HepG2 (cell line): ENCODE results near the gene SMLR1.

Experiments used
- CHD2 ChIP-seq: IDR thresholded peaks from 2 replicates; pipeline ENCODE4 v1.6.1; 2011; ENCODE audit warnings: low read depth, low read length, improper control_type of control experiment
- FOSL2 ChIP-seq: sonication (generic); formaldehyde crosslinking; IDR thresholded peaks from 2 replicates; pipeline ENCODE4 v1.4.0; 2020; ENCODE audit warnings: missing genetic modification reagents
- FOXK1 ChIP-seq: sonication (generic); formaldehyde crosslinking; IDR thresholded peaks from 2 replicates; pipeline ENCODE4 v1.4.0; 2020; ENCODE audit warnings: low read depth, missing genetic modification reagents, borderline replicate concordance
- GTF2F1 ChIP-seq: fragments of 150-350 bp; IDR thresholded peaks from 2 replicates; pipeline ENCODE4 v1.6.1; 2014; ENCODE audit warnings: low read length
- MATR3 ChIP-seq: sonication (generic); formaldehyde crosslinking; IDR thresholded peaks from 2 replicates; pipeline ENCODE4 v1.4.0; 2020; ENCODE audit warnings: missing genetic modification reagents
- TAF1 ChIP-seq: sonication (generic); formaldehyde crosslinking; IDR thresholded peaks from 2 replicates; pipeline ENCODE4 v1.4.0; 2020; ENCODE audit warnings: missing genetic modification reagents
- TCF7L2 ChIP-seq: IDR thresholded peaks from 2 replicates; pipeline ENCODE4 v1.6.1; 2011; ENCODE audit warnings: mild to moderate bottlenecking, low read depth, low read length, moderate library complexity
- TOE1 ChIP-seq: sonication (generic); formaldehyde crosslinking; IDR thresholded peaks from 2 replicates; pipeline ENCODE4 v1.4.0; 2020; ENCODE audit warnings: mild to moderate bottlenecking, missing genetic modification reagents
- ZNF44 ChIP-seq: sonication (generic); formaldehyde crosslinking; IDR thresholded peaks from 2 replicates; pipeline ENCODE4 v1.5.1; 2020; ENCODE audit warnings: mild to moderate bottlenecking, missing genetic modification reagents
- TF ChIP-seq, protein P1 (sequence below): sonication (generic); formaldehyde crosslinking; IDR thresholded peaks from 2 replicates; pipeline ENCODE4 v1.4.0; 2020; ENCODE audit warnings: missing genetic modification reagents

- TF ChIP-seq FOSL2 (CRISPR knock-in tag) (peak; percentile 61; the same call in 1 of the 2 replicates), TCF7L2 (no peak), GTF2F1 (no peak), ZNF44 (CRISPR knock-in tag) (no peak), FOXK1 (CRISPR knock-in tag) (peak; percentile 28; the same call in 1 of the 2 replicates), MATR3 (CRISPR knock-in tag) (no peak), TAF1 (CRISPR knock-in tag) (0 out of 2 replicates have a peak, but pooled peaks have one; percentile 28), TOE1 (CRISPR knock-in tag) (0 out of 2 replicates have a peak, but pooled peaks have one; percentile 42), CHD2 (no peak)
- TF ChIP-seq, protein P1, sequence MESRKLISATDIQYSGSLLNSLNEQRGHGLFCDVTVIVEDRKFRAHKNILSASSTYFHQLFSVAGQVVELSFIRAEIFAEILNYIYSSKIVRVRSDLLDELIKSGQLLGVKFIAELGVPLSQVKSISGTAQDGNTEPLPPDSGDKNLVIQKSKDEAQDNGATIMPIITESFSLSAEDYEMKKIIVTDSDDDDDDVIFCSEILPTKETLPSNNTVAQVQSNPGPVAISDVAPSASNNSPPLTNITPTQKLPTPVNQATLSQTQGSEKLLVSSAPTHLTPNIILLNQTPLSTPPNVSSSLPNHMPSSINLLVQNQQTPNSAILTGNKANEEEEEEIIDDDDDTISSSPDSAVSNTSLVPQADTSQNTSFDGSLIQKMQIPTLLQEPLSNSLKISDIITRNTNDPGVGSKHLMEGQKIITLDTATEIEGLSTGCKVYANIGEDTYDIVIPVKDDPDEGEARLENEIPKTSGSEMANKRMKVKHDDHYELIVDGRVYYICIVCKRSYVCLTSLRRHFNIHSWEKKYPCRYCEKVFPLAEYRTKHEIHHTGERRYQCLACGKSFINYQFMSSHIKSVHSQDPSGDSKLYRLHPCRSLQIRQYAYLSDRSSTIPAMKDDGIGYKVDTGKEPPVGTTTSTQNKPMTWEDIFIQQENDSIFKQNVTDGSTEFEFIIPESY (CRISPR knock-in tag): peak; percentile 69; the same call in 1 of the 2 replicates
Measured at GRCh38 chr6:130864344-130864743, 37.1 kb downstream of the SMLR1 start.
